GM21447 (cell line): ENCODE measurements around the gene HNRNPC.
"Not testable (repeated sequence)": the region's sequence is repeated elsewhere in the genome, so short reads cannot be mapped to it uniquely, and the experiment has no call there.

Experiments
- ATAC-seq: cut with Tn5 transposase; IDR thresholded peaks from one replicate; pipeline ENCODE4 v1.9.1; 2021; ENCODE audit not compliant: unreplicated experiment

The HNRNPC gene

GRCh38 chr14:21248338-21248737 is 20.9 kb downstream of the HNRNPC start:
- no peak for ATAC-seq

- ATAC-seq = no peak
Measured at GRCh38 chr14:21245813-21246212, 23.4 kb downstream of the HNRNPC start.

- no peak for ATAC-seq
Measured at GRCh38 chr14:21244544-21244943, 24.7 kb downstream of the HNRNPC start.

- no peak for ATAC-seq
Measured at GRCh38 chr14:21241218-21241819, 27.9 kb downstream of the HNRNPC start.

GRCh38 chr14:21240417-21240816 is 28.8 kb downstream of the HNRNPC start:
- ATAC-seq = no peak

- no peak for ATAC-seq
Measured at GRCh38 chr14:21238823-21239518, 30.3 kb downstream of the HNRNPC start.

- ATAC-seq = no peak
Measured at GRCh38 chr14:21236948-21237797, 32.1 kb downstream of the HNRNPC start.

GRCh38 chr14:21234112-21234511 is 35.1 kb downstream of the HNRNPC start:
- ATAC-seq = no peak

GRCh38 chr14:21233457-21234076 is 35.7 kb downstream of the HNRNPC start:
- ATAC-seq = no peak

GRCh38 chr14:21231020-21231652 is 38.1 kb downstream of the HNRNPC start:
- no peak for ATAC-seq

GRCh38 chr14:21229821-21230220 is 39.4 kb downstream of the HNRNPC start:
- ATAC-seq = no peak

GRCh38 chr14:21227981-21228380 is 41.3 kb downstream of the HNRNPC start:
- no peak for ATAC-seq

- no peak for ATAC-seq
Measured at GRCh38 chr14:21227150-21227549, 42.1 kb downstream of the HNRNPC start.

GRCh38 chr14:21226467-21226866 is 42.8 kb downstream of the HNRNPC start:
- no peak for ATAC-seq

GRCh38 chr14:21225164-21225563 is 44.1 kb downstream of the HNRNPC start:
- ATAC-seq = not testable (repeated sequence)

- ATAC-seq = no peak
Measured at GRCh38 chr14:21220874-21221477, 48.3 kb downstream of the HNRNPC start.

GRCh38 chr14:21219561-21220111 is 49.6 kb downstream of the HNRNPC start:
- no peak for ATAC-seq

GRCh38 chr14:21219120-21219519 is 50.1 kb downstream of the HNRNPC start:
- ATAC-seq = no peak

- ATAC-seq = no peak
Measured at GRCh38 chr14:21215879-21216251, 53.4 kb downstream of the HNRNPC start.

GRCh38 chr14:21215130-21215878 is 53.9 kb downstream of the HNRNPC start:
- ATAC-seq = no peak
